Mesodermal cell (in vitro differentiated cells): ENCODE measurements around the gene YJEFN3.

ENCODE experiments used
- H3K27ac ChIP-seq: 2 replicates; pipeline ENCODE4 v1.7.0; 2013; ENCODE audit warnings: mild to moderate bottlenecking, low read depth, low read length, moderate library complexity; ENCODE audit not compliant: severe bottlenecking
- H3K36me3 ChIP-seq: 2 replicates; pipeline ENCODE4 v1.7.1; 2013; ENCODE audit warnings: mild to moderate bottlenecking, low read length, moderate library complexity; ENCODE audit not compliant: control insufficient read depth, insufficient read depth
- H3K4me1 ChIP-seq: one replicate; pipeline ENCODE4 v1.7.1; 2013; ENCODE audit warnings: mild to moderate bottlenecking, low read length; ENCODE audit not compliant: insufficient read depth, control insufficient read depth, poor library complexity, severe bottlenecking
- H3K4me3 ChIP-seq: 2 replicates; pipeline ENCODE4 v1.7.0; 2013; ENCODE audit warnings: low read length, control low read depth, mild to moderate bottlenecking; ENCODE audit not compliant: insufficient read depth, poor library complexity, severe bottlenecking; ENCODE audit errors: extremely low read depth
- H3K9me3 ChIP-seq: 2 replicates; pipeline ENCODE4 v1.7.1; 2013; ENCODE audit warnings: mild to moderate bottlenecking, low read length, moderate library complexity; ENCODE audit not compliant: control insufficient read depth
- WGBS, 2 experiments: methylation state at CpG; one replicate each; pipeline ENCODE4 v1.1.5; 2013; ENCODE audit warnings: missing lambda C conversion rate in 2 of 2; ENCODE audit not compliant: insufficient coverage in 2 of 2; 5-methylcytosine and 5-hydroxymethylcytosine counted together

The YJEFN3 gene

DNA sequence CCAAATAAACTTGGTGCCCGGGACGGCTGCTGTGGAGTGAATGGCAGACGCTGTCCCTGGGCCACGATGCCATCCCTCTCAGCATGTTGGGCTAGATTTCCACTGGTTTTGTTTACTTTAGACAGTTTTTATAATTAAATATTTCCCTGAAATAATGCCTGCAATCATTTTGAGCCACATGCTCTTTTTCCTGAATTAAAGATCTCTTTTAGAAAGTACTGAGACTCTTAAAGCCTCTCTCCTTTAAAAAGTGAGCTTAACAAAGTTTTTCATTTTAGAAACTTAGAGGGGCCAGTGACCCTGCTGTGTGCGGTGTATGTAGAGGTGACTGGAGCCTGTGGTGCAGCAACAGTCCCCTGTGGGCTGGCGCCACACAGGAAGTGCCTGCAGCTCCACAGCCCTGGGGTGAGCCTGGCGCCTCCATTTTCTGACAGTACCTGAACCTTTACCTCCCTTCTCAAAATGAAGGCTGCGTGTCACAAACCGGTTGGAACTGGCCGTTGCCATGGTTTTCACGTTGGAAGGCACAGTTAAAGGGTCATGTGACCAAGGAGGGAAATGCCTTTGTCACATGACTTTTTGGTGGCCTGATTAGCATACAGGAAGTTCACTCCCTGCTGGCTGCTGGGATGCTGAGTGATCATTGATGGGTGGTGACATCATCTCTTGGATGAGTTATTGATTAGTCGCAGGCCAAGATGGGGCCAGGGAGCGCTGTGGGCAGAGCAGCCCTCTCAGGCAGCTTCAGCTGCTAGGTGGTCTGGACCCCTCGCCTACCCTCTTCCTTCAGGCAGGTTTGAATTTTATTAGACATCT, 39.6 kb upstream of the YJEFN3 start:
- peaks cover 51% of the 10 kb centered on the region for H3K36me3 ChIP-seq
- H3K9me3 ChIP-seq, result no peaks in the 10 kb centered on the region
- H3K27ac ChIP-seq, result peak overlapping the region; percentile 97
- H3K4me3 ChIP-seq, result no peak overlapping the region
- 37 to 52% methylated on average over 10 to 12 of the region's 14 CpGs for WGBS, 2 experiments
- H3K4me1 ChIP-seq, result peaks cover 57% of the 10 kb centered on the region

DNA sequence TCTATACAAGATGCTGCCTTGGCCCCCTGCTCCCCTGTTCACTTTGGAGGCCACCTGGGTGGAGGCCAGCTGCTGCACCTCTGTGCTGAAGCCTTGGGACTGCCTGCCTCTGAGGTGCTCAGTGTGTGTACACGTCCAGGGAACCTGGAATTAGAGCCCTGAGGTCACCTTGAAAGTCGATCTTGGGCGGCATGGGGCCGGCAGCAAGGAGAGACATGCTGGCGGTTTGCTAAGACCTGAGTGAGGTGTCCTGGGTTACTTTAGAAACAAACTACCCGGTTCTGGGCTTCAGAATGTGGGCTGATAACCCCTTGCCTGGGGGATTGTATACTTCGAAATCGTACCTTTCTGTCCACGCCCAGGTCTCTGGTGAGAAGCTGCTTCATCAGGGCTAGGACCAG, 38.9 kb upstream of the YJEFN3 start:
- Histone ChIP-seq H3K9me3 (no peaks in the 10 kb centered on the region), H3K4me3 (no peak overlapping the region), H3K36me3 (peaks cover 55% of the 10 kb centered on the region), H3K27ac (peak overlapping the region; percentile 97), H3K4me1 (peaks cover 50% of the 10 kb centered on the region)
- 82 to 90% methylated on average over 6 to 9 of the region's 9 CpGs for WGBS, 2 experiments

DNA sequence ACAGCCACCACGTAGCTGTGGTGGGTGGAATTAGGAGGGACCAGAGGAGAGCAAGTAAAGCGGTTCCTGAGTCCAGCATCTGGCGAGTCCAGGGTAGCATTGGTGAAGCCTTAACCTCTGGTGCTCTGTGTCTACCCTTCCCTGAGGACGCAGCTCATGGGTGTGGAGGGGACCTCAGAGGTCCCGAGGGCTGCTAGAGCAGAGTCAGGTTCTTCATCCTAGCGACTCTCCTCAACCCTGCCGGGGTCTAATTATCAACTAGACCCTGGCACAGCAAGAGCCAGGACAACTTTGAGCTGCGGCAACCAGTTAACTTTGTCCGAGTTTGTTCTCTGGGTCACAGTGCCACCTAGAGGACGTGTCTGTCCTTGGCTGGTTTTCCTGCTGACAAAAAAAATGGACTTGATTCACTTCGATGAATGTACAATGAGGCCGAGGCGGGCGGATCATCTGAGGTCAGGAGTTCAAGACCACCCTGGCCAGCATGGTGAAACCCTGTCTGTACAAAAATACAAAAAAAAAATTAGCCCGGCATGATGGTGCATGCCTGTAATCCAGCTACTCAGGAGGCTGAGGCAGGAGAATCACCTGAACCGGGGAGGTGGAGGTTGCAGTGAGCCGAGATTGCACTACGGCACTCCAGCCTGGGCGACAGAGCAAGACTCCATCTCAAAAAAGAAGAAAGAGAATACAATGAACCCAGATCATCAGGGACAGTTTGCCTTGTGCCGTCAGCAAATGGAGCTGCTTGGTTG, 38.3 kb upstream of the YJEFN3 start:
- peaks cover 55% of the 10 kb centered on the region for H3K36me3 ChIP-seq
- no peak overlapping the region for H3K4me3 ChIP-seq
- H3K27ac ChIP-seq, result peak overlapping the region; percentile 97
- peaks cover 44% of the 10 kb centered on the region for H3K4me1 ChIP-seq
- no peaks in the 10 kb centered on the region for H3K9me3 ChIP-seq
- WGBS, 2 experiments, result 44 to 58% methylated on average over 16 to 18 of the region's 20 CpGs

DNA sequence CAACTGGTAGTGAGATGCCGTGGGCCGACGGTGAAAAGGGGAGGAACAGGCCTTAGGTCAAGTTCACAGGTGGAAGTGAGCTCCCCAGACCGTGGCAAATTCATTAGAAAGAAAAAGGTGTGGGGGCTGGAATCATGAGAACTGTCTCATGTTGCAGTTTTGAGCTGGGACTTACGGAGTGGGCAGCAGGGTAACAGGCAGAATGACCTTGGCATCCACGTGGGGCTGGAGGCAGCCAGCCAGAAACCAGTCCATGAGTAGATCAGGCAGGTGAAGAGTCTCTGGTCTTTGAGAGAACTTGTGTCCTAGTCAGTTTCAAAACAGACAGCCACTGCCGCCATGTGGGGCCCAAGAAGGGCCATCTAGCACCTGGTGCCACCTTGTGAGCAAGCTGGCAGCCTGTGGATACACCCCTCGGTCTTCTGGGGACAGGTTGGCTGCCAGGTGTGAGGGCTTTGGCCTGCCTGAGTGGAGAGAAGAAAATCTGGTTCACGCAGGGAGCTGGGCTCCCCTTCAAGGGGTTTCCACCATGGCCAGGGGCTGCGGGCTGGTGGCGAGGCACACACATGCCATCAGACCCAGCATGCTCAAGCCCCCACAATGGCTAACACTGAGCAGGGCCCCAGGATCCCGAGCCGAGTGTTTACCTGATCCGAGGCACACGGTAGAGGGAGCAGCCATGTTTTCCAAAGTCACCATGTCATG, 37.2 kb upstream of the YJEFN3 start:
- Histone ChIP-seq H3K27ac (no peak overlapping the region), H3K36me3 (peaks cover 58% of the 10 kb centered on the region), H3K4me3 (no peak overlapping the region), H3K9me3 (no peaks in the 10 kb centered on the region), H3K4me1 (peaks cover 33% of the 10 kb centered on the region)
- 94 to 97% methylated on average over 12 to 15 of the region's 15 CpGs for WGBS, 2 experiments

DNA sequence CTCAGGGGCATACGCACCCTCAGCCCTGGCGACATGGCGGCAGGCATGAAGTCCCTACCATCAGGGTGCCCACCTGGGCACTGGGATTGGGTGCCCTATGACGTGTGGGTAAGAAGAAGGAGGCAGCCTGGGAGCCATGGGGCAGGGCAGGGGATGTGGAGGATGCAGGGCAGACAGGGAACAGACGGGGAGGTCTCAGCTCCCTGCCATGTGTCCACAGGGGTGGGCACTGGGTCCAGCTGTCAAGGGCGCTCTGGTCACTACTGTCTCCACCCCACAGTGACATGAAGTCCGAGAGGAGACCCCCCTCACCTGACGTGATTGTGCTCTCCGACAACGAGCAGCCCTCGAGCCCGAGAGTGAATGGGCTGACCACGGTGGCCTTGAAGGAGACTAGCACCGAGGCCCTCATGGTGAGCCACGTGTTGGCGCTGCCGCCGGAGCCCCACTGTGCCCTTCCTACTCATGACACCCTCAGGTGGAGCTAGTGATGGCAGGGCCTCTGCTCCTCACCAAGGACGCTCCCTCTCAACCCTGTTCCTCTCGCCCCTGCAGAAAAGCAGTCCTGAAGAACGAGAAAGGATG, 36.6 kb upstream of the YJEFN3 start:
- WGBS, 2 experiments, result 96 to 97% methylated on average over 19 to 20 of the region's 21 CpGs

GRCh38 chr19:19493841-19494546, 34.7 kb upstream of the YJEFN3 start:
- Histone ChIP-seq H3K4me1 (peaks cover 11% of the 10 kb centered on the region), H3K36me3 (peaks cover 79% of the 10 kb centered on the region), H3K27ac (no peak overlapping the region), H3K9me3 (no peaks in the 10 kb centered on the region), H3K4me3 (no peak overlapping the region)
- 96 to 100% methylated on average over 12 to 15 of the region's 15 CpGs for WGBS, 2 experiments

More for the DNA sequence above, 36.6 kb upstream of the YJEFN3 start:
- Histone ChIP-seq H3K27ac (no peak overlapping the region), H3K9me3 (no peaks in the 10 kb centered on the region), H3K4me3 (no peak overlapping the region), H3K36me3 (peaks cover 62% of the 10 kb centered on the region), H3K4me1 (peaks cover 29% of the 10 kb centered on the region)

DNA sequence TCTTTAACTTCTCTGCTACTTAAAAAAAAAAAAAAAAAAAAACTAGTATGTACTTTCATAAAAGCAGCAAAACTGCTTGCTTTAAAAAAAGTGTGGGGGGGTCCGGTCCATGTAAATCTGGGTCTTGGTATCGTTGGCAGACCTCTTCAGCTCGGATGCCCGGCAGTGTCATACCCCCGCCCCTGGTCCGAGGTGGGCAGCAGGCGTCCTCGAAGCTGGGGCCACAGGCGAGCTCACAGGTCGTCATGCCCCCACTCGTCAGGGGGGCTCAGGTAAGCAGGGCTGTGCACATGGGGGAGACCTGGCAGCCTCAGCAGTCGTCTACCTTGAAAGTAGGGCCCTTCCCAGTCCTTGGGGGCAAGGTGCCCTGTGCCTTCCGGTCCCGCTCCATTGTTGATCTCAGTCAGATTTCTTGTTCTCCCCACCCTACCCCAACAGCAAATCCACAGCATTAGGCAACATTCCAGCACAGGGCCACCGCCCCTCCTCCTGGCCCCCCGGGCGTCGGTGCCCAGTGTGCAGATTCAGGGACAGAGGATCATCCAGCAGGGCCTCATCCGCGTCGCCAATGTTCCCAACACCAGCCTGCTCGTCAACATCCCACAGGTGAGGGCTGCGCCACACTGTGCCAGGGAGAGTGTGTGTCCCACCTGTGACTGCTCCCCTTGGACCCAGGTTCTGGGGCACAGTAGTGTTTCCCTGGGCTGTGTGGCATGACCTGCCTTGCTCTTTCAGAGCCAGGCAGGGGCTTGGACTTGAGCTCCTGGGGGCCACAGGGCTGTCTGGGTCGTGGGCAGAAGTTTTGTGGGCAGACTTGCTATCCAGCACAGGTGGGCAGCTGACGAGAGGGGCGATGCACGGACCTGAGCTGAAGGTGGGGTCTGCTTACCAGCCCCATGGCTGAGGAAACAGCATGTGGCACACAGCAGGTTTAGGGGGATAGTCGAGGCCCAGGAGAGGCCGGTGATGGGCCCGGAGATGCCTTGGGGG, 32.8 kb upstream of the YJEFN3 start:
- peaks cover 98% of the 10 kb centered on the region for H3K36me3 ChIP-seq
- no peak overlapping the region for H3K27ac ChIP-seq
- no peaks in the 10 kb centered on the region for H3K4me1 ChIP-seq
- no peak overlapping the region for H3K4me3 ChIP-seq
- 95 to 97% methylated on average over 26 to 28 of the region's 30 CpGs for WGBS, 2 experiments
- no peaks in the 10 kb centered on the region for H3K9me3 ChIP-seq

DNA sequence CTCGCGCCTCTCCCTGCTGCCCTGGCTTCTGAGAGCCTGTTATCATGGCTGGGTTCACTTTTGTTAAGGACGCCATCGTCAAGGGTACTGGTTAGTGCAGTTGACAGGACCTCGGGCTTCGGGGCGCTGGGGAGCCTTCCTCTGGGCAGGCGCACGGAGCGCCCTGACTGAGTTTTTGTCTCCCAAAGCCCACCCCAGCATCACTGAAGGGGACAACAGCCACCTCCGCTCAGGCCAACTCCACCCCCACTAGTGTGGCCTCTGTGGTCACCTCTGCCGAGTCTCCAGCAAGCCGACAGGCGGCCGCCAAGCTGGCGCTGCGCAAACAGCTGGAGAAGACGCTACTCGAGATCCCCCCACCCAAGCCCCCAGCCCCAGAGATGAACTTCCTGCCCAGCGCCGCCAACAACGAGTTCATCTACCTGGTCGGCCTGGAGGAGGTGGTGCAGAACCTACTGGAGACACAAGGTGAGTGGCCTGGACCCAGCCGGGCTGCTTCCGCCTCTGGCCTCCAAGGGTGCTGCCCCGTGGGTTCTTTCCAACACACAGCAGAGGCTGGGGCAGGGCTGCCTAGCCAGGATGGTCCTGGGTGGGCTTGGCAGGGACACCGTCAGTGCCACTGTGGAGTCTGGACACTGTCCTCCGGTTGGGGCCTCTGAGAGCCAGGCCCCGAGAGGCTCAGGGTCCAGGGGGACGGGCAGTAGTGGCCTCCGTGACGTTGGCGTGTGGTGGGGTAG, 30.3 kb upstream of the YJEFN3 start:
- H3K4me3 ChIP-seq, result no peak overlapping the region

More for the DNA sequence above, 30.3 kb upstream of the YJEFN3 start:
- peaks cover 98% of the 10 kb centered on the region for H3K36me3 ChIP-seq
- no peaks in the 10 kb centered on the region for H3K4me1 ChIP-seq
- WGBS, 2 experiments, result 93 to 97% methylated on average over 21 to 28 of the region's 33 CpGs
- no peaks in the 10 kb centered on the region for H3K9me3 ChIP-seq
- H3K27ac ChIP-seq, result no peak overlapping the region
